HG03159 (cell line): ENCODE results near the gene QPRT.
"Not testable (repeated sequence)": the region's sequence is repeated elsewhere in the genome, so short reads cannot be mapped to it uniquely, and the experiment has no call there.

Experiments used
- ATAC-seq: cut with Tn5 transposase; IDR thresholded peaks from one replicate; pipeline ENCODE4 v1.9.1; 2021; ENCODE audit warnings: mild to moderate bottlenecking, moderate library complexity; ENCODE audit not compliant: unreplicated experiment

The QPRT gene

DNA sequence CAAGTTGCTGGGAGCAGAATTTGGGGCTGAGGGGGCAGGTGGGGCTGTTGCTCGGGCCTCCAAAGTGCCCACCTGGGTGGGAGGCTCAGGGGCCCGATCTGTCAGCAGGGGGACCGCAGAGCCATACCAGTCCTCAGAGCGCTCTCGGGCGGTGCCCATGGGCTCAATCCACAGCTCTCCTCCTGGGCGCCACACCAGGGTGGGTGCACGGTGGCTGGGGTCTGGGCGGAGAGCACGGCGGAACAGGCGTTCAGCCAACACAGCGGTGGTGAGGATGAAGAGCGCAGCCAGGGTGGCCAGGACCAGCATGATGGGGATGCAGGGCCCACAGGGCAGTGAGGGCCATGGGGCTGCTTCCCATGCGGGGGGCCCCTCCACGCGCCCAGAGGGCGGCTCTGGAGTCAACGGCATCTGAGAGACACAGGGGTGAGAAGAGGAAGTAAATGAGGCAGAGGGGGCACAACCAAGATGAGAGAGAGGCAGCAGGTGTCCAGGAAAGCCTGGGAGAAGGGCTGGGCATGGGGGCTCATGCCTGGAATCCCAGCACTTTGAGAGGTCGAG, 65.6 kb downstream of the QPRT start:
- ATAC-seq = no peak

DNA sequence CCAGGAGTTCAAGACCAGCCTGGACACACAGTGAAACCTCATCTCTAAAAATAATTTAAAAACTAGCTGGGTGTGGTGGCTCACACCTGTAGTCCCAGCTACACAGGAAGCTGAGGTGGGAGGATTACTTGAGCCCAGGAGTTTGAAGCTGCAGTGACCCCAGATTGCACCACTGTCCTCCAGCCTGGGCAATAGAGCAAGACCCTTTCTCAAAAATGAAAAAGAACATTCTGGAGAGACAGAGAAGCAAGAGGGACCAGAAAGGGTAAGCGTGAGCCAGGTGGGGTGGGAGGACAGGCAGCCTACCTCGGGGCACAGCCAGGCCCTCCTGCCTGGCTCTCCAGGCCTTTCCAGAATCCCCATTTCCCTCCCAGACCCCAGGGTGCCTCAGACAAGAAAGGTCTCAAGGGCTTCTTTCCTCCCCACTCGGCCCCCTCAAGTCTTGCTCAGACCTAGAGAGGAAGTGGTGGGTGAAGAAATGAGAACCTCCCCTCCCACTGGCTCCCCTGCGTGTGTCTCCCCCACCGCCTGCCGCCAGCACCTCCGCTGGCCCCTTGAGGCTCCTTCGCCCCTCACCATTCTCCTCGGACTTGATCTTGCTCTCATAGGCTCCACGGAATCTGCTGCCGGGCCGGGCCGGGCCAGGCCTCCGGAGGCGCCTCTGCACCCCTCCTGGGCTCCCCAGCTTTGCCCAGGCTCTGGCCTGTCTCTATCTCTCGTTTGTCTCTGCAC, 66.3 kb downstream of the QPRT start:
- ATAC-seq = peak; percentile 50

DNA sequence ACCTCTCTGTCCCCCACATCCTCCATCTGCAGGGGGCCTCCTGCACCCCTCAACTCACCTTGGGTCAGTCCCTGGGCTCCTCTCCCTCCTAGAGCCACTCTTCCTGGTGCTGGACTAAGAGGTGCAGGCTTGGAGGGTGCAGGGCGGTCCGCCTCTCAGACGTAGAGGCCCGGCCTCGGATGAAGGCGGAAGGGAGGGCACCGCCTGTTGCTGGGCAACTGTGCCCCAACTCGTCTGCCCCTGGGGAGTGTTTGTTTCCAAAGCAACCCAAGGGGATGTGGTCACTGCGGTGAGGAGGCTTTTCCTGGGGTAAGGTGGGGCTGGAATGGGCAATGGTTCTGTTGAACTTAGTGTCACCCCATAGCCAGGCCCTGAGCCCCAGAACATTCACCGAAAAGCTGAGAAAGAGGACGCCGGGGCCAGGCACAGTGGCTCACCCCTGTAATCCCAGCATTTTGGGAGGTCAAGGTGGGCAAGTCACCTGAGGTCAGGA, 66.9 kb downstream of the QPRT start, which contains the start of gene C16orf54:
Gene C16orf54, minus strand, starts transcription at position 138 of the 493 bp plus-strand sequence. CDS start 1,039 bp downstream, outside the sequence.
- peak; percentile 76 for ATAC-seq

DNA sequence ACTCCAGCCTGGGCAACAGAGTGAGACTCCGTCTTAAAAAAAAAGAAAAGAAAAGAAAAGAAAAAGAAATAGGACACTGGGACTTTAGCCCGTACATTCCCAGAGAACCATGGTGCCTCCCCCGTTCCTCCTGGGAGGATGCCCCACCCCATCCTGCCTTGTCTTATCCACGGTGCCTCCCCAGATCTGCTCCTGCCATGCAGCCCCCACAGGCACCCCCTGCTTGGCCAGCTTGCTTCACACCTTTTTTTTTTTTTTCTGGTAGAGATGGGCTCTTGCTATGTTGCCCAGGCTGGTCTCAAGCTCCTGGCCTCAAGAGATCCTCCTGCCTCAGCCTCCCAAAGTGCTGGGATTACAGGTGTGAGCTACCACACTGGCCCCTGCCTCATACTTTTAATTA, 67.5 kb downstream of the QPRT start:
- ATAC-seq = not testable (repeated sequence)
